GM18526 (cell line): ENCODE results near the gene ITIH6.

Experiments used
- POLR2A ChIP-seq: IDR thresholded peaks from 3 replicates; pipeline ENCODE4 v1.6.1; 2011; ENCODE audit not compliant: insufficient read length; ENCODE audit errors: extremely low read depth

The ITIH6 gene

GRCh38 chrX:54798137-54798536, at the start of gene ITIH6:
TSS of gene ITIH6 (minus strand) at chrX:54798255. CDS start at chrX:54798210, 45 bp downstream.
- TF ChIP-seq POLR2A: no peak

- TF ChIP-seq POLR2A: no peak
Measured at GRCh38 chrX:54843050-54843449, 45.0 kb upstream of the ITIH6 start.

- TF ChIP-seq POLR2A: no peak
Measured at GRCh38 chrX:54842607-54843006, 44.6 kb upstream of the ITIH6 start.

GRCh38 chrX:54838583-54838982, 40.5 kb upstream of the ITIH6 start:
- TF ChIP-seq POLR2A: no peak

GRCh38 chrX:54826598-54826997, 28.5 kb upstream of the ITIH6 start:
- TF ChIP-seq POLR2A: no peak

- no peak for TF ChIP-seq POLR2A
Measured at GRCh38 chrX:54825716-54826438, 27.8 kb upstream of the ITIH6 start.

GRCh38 chrX:54824722-54825121, 26.7 kb upstream of the ITIH6 start:
- TF ChIP-seq POLR2A: no peak

GRCh38 chrX:54824195-54824594, 26.1 kb upstream of the ITIH6 start:
- no peak for TF ChIP-seq POLR2A

GRCh38 chrX:54821310-54821709, 23.3 kb upstream of the ITIH6 start:
- no peak for TF ChIP-seq POLR2A

GRCh38 chrX:54820737-54821136, 22.7 kb upstream of the ITIH6 start:
- TF ChIP-seq POLR2A: no peak

GRCh38 chrX:54819201-54819600, 21.1 kb upstream of the ITIH6 start:
- TF ChIP-seq POLR2A: no peak

GRCh38 chrX:54818221-54818620, 20.2 kb upstream of the ITIH6 start:
- TF ChIP-seq POLR2A: no peak

- TF ChIP-seq POLR2A: no peak
Measured at GRCh38 chrX:54817220-54817820, 19.3 kb upstream of the ITIH6 start.

- TF ChIP-seq POLR2A: no peak
Measured at GRCh38 chrX:54812306-54812705, 14.3 kb upstream of the ITIH6 start.

- no peak for TF ChIP-seq POLR2A
Measured at GRCh38 chrX:54811301-54811885, 13.3 kb upstream of the ITIH6 start.

- TF ChIP-seq POLR2A: no peak
Measured at GRCh38 chrX:54810532-54810931, 12.5 kb upstream of the ITIH6 start.
